OCI-LY7 (cell line): ENCODE measurements around the gene AJUBA.

ENCODE experiments used
- EZH2phosphoT487 ChIP-seq: fragments of 200-600 bp; sonication (generic); IDR thresholded peaks from 2 replicates; pipeline ENCODE4 v1.6.1; 2018; ENCODE audit warnings: low read depth, borderline replicate concordance, mild to moderate bottlenecking, mixed run types, antibody characterized with exemption, low read length, moderate library complexity, mixed read lengths
- TF ChIP-seq, protein P1 (sequence below): fragments of 200-600 bp; sonication (generic); conservative IDR thresholded peaks from 2 replicates; pipeline ENCODE4 v1.5.1; 2014; ENCODE audit warnings: mild to moderate bottlenecking, antibody characterized with exemption, low read length, moderate library complexity, mixed read lengths

DNA sequence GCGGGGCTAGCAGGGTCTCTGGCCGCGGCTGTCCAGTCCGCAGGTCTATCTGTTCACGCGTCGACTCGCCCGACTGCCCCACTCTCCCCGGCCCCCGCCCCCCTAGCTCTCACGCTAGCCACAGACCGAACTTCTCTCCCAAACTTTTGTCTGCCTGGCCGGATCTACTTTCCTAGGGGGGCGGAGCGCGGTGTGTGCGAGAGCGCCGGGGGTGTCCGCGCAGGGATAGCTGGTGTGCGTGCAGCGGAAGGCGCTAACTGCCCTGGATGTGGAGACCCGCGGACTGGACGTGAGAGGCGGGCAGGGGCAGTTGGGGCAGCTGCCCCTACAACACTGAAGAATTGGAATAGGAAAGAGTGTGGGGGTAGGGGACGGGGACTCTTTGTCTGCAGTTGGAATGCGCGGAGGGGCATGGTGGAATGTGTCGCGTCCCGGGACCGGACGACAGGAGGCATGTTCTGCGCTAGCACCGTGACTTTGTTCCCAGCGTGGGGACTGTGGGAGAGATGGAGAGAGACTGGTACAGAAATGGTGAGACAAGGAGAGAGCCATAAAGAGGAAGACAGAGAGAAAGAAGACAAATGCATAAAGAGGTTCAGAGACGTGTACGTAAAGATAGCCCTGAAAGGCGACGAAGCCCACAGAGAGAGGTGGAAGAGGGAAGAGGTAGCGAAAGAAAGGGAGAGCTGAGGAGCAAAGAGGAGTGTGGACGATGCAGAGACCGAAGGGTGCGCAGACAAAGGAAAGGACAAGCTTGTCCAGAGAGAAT lies at the start of gene AJUBA:
- TF ChIP-seq, protein P1, sequence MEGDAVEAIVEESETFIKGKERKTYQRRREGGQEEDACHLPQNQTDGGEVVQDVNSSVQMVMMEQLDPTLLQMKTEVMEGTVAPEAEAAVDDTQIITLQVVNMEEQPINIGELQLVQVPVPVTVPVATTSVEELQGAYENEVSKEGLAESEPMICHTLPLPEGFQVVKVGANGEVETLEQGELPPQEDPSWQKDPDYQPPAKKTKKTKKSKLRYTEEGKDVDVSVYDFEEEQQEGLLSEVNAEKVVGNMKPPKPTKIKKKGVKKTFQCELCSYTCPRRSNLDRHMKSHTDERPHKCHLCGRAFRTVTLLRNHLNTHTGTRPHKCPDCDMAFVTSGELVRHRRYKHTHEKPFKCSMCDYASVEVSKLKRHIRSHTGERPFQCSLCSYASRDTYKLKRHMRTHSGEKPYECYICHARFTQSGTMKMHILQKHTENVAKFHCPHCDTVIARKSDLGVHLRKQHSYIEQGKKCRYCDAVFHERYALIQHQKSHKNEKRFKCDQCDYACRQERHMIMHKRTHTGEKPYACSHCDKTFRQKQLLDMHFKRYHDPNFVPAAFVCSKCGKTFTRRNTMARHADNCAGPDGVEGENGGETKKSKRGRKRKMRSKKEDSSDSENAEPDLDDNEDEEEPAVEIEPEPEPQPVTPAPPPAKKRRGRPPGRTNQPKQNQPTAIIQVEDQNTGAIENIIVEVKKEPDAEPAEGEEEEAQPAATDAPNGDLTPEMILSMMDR, result no peak
- TF ChIP-seq EZH2phosphoT487, result no peak
